Sigmoid colon (tissue), 4 donors: ENCODE measurements around the gene ATF7.

Experiments
- POLR2AphosphoS5 ChIP-seq, 4 donors: sonication (generic); formaldehyde crosslinking; IDR thresholded peaks; one replicate each; pipeline ENCODE4 v1.6.1; 2017; ENCODE audit warnings: antibody characterized with exemption in 4 of 4
- TF ChIP-seq, protein P1 (sequence below), 4 experiments: fragments of 450-650 bp in 3 of 4; fragments of 200-600 bp in 1 of 4; IDR thresholded peaks; one replicate each; pipeline ENCODE4 v1.5.1; 2016 to 2019; ENCODE audit warnings: antibody characterized with exemption in 4 of 4, mild to moderate bottlenecking in 3 of 4, moderate library complexity in 2 of 4

- TF ChIP-seq, protein P1, sequence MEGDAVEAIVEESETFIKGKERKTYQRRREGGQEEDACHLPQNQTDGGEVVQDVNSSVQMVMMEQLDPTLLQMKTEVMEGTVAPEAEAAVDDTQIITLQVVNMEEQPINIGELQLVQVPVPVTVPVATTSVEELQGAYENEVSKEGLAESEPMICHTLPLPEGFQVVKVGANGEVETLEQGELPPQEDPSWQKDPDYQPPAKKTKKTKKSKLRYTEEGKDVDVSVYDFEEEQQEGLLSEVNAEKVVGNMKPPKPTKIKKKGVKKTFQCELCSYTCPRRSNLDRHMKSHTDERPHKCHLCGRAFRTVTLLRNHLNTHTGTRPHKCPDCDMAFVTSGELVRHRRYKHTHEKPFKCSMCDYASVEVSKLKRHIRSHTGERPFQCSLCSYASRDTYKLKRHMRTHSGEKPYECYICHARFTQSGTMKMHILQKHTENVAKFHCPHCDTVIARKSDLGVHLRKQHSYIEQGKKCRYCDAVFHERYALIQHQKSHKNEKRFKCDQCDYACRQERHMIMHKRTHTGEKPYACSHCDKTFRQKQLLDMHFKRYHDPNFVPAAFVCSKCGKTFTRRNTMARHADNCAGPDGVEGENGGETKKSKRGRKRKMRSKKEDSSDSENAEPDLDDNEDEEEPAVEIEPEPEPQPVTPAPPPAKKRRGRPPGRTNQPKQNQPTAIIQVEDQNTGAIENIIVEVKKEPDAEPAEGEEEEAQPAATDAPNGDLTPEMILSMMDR (IDR thresholded peaks at IDR 0.05), result no peak
- no peak for TF ChIP-seq POLR2AphosphoS5 (IDR thresholded peaks at IDR 0.05)
Observed at GRCh38 chr12:53664936-53665335, 38.8 kb upstream of the ATF7 start.
